Pancreas (tissue), 10 donors: ENCODE results near the gene CACFD1. TPM values are rescaled to one million over a fixed set of nuclear protein-coding genes. Genes with fewer than 3 reads are reported as not detected.
A peak's percentile ranks its signal among the peaks of the same experiment; 100 is the strongest.

Experiments used
- ATAC-seq, 4 donors: fragments of 200-7000 bp; cut with Tn5 transposase; one replicate each; pipeline versions ENCODE4 v1.8.0 to v1.9.1; 2020; ENCODE audit warnings: mild to moderate bottlenecking in 4 of 4, moderate library complexity in 4 of 4
- DNase-seq, 6 donors: peaks; one replicate each; pipeline ENCODE4 v3.0.0-alpha.2; 2020
- FAIRE-seq: peaks from 2 replicates; lab custom pipeline; 2012; peaks lifted over from hg19 to GRCh38; lab: Jason Lieb, UNC
- H3K27ac ChIP-seq, 4 donors: fragments of 200-600 bp; sonication (generic); 1 replicate in 3 of 4; 2 replicates in 1 of 4; pipeline versions ENCODE4 v1.5.0 to v1.8.0; 2020
- H3K27me3 ChIP-seq, 4 donors: fragments of 200-600 bp; one replicate each; pipeline ENCODE4 v1.8.0; 2021
- H3K36me3 ChIP-seq, 3 donors: fragments of 200-600 bp; sonication (generic) in 1 of 3; one replicate each; pipeline versions ENCODE4 v1.5.0 to v1.8.0; 2020 to 2021
- H3K4me1 ChIP-seq, 3 donors: fragments of 200-600 bp; one replicate each; pipeline ENCODE4 v1.8.0; 2021
- H3K4me3 ChIP-seq, 4 donors: fragments of 200-600 bp; sonication (generic) in 2 of 4; one replicate each; pipeline versions ENCODE4 v1.5.0 to v1.8.0; 2020 to 2021
- H3K9me3 ChIP-seq, 4 donors: fragments of 200-600 bp; one replicate each; pipeline ENCODE4 v1.8.0; 2021
- WGBS, 2 donors: extraction: QIAGEN DNeasy Blood & Tissue Kit; methylation state at CpG; one replicate each; pipeline ENCODE4 v1.1.7; 2013; 5-methylcytosine and 5-hydroxymethylcytosine counted together
- intact Hi-C, 3 donors: fragments of 100-400 bp; cut with DNase I; formaldehyde crosslinking; loops; one replicate each; pipeline versions ENCODE4 v1.11.1 to v1.14.2; 2022
- polyA plus RNA-seq, 2 donors: library from polyadenylated mRNA; stranded (reverse); fragments of 200-250 nt; gene quantifications; one replicate each; pipeline ENCODE4 v1.2.3, GENCODE V29; 2013
- total RNA-seq, 6 donors: library from RNA; stranded (reverse); fragmentation: NEBNext Ultra II Directional in 4 of 6; extraction: Animal tissue kit (Norgen Biotek cat#: 25700) in 4 of 6; gene quantifications; one replicate each; pipeline versions ENCODE4 v1.2.1 to v1.2.4, GENCODE V29; 2021 to 2023
- TF ChIP-seq, protein P1 (sequence below), 4 donors: fragments of 200-600 bp; sonication (generic) in 3 of 4; IDR thresholded peaks; one replicate each; pipeline versions ENCODE4 v1.5.0 to v1.8.0; 2021; ENCODE audit warnings: antibody characterized with exemption in 4 of 4
- donor health status: healthy with polysubstance abuse.
- donor health status: DM: no; HTN: no; CAD: no; lungs with moderate emphysema.
- donor health status: DM: no; HTN: no; CAD: no.
- donor health status: control.
- donor health status: control.
- donor health status: Bipolar disorder and iron deficiency.
- donor health status: DM: yes; HTN: yes; CAD: no.
- donor health status: DM: no; HTN: no; CAD: no.
- donor health status: DM: no; HTN: no; CAD: no.
- donor health status: DM: yes; HTN: yes; CAD: no.

Gene CACFD1
- total and polyA plus RNA-seq, 8 donors = 15.6 to 26.2 (median 19.0) TPM

DNA sequence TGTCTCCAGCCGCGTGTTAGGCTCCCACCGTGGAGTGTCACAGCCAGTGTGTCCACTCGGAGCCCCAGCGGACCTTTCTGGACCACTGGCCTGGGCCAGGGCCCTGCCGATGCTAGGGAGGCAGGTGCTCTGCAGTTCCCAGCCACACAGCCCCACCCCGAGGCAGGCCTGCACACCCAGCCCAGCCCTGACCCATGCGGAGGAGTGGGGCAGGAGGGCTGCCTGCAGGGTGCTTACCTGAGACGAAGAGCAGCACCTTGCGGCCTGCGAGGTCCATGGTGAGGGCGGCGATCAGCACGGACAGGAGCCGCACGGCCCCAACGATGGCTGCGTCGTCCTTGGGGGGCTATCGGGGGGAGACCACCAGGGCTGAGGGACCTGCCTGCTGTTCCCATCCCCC lies 14.0 kb downstream of the CACFD1 start:
- ATAC-seq = no peak
- Histone ChIP-seq H3K9me3 (no peaks in the 10 kb centered on the region), H3K27ac (no peak overlapping the region), H3K36me3 (peaks cover 0 to 4% (median 0%) of the 10 kb centered on the region in 3 donors), H3K4me1 (peaks cover 0 to 7% (median 0%) of the 10 kb centered on the region in 3 donors), H3K4me3 (no peak overlapping the region), H3K27me3 (no peaks in the 10 kb centered on the region)
- peak in 2 of 6 donors; percentile 54 to 71 for DNase-seq
- FAIRE-seq = no peak
- intact Hi-C loops = no loop called here
- TF ChIP-seq, protein P1, sequence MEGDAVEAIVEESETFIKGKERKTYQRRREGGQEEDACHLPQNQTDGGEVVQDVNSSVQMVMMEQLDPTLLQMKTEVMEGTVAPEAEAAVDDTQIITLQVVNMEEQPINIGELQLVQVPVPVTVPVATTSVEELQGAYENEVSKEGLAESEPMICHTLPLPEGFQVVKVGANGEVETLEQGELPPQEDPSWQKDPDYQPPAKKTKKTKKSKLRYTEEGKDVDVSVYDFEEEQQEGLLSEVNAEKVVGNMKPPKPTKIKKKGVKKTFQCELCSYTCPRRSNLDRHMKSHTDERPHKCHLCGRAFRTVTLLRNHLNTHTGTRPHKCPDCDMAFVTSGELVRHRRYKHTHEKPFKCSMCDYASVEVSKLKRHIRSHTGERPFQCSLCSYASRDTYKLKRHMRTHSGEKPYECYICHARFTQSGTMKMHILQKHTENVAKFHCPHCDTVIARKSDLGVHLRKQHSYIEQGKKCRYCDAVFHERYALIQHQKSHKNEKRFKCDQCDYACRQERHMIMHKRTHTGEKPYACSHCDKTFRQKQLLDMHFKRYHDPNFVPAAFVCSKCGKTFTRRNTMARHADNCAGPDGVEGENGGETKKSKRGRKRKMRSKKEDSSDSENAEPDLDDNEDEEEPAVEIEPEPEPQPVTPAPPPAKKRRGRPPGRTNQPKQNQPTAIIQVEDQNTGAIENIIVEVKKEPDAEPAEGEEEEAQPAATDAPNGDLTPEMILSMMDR (IDR thresholded peaks at IDR 0.05) = no peak
- 77 to 86% methylated on average over 20 of the region's 20 CpGs for WGBS, 2 donors

- no peak overlapping the region for H3K27ac ChIP-seq
- WGBS, 2 donors = 55 to 62% methylated on average over 5 of the region's 5 CpGs
- H3K9me3 ChIP-seq = no peaks in the 10 kb centered on the region
- DNase-seq (no peak), FAIRE-seq (no peak), ATAC-seq (no peak)
- TF ChIP-seq, protein P1 (IDR thresholded peaks at IDR 0.05) = no peak
- H3K27me3 ChIP-seq = no peaks in the 10 kb centered on the region
- H3K36me3 ChIP-seq = no peaks in the 10 kb centered on the region
- peaks cover 0 to 7% (median 0%) of the 10 kb centered on the region in 3 donors for H3K4me1 ChIP-seq
- H3K4me3 ChIP-seq = no peak overlapping the region
- intact Hi-C loops = no loop called here
These were observed 14.4 kb downstream of the CACFD1 start for GRCh38 chr9:133474215-133474614.

DNA sequence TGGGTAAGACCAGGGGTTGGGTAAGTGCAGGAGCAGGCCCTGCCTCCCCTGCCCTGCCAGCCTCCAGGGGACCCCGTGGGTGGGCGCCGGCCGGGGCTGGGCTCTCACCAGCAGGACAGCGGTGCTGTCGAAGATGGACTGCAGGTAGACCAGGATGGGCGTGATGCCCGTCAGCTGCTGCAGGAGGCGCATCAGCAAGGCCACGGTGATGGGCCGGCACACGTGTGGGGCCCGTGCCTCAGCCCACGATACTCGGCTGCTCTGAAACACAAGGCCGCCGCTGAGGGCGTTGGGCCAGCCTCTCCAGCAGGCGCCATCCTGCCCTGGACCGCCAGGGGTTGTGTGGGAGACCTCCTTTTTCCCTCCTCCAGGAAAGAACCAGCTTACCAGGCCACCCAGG lies 15.1 kb downstream of the CACFD1 start:
- no peak overlapping the region for H3K4me3 ChIP-seq
- TF ChIP-seq, protein P1 (IDR thresholded peaks at IDR 0.05) = no peak
- ATAC-seq (no peak), FAIRE-seq (no peak), DNase-seq (peak in 1 of 6 donors; percentile 59)
- no peak overlapping the region for H3K27ac ChIP-seq
- H3K4me1 ChIP-seq = peaks cover 0 to 12% (median 0%) of the 10 kb centered on the region in 3 donors
- no peaks in the 10 kb centered on the region for H3K36me3 ChIP-seq
- 73 to 77% methylated on average over 20 of the region's 20 CpGs for WGBS, 2 donors
- H3K27me3 ChIP-seq = no peaks in the 10 kb centered on the region
- H3K9me3 ChIP-seq = no peaks in the 10 kb centered on the region
- intact Hi-C loops = no loop called here

- TF ChIP-seq, protein P1 (IDR thresholded peaks at IDR 0.05) = no peak
- no peak overlapping the region for H3K27ac ChIP-seq
- no peak for FAIRE-seq
- peaks cover 0 to 12% (median 0%) of the 10 kb centered on the region in 3 donors for H3K4me1 ChIP-seq
- 86 to 91% methylated on average over 27 of the region's 27 CpGs for WGBS, 2 donors
- H3K4me3 ChIP-seq = no peak overlapping the region
- intact Hi-C loops = no loop called here
- DNase-seq = no peak
- no peaks in the 10 kb centered on the region for H3K9me3 ChIP-seq
- no peaks in the 10 kb centered on the region for H3K27me3 ChIP-seq
- ATAC-seq = no peak
- H3K36me3 ChIP-seq = no peaks in the 10 kb centered on the region
These were observed 15.7 kb downstream of the CACFD1 start for GRCh38 chr9:133475292-133476012.
